ENCODE measurements around the gene ETS1. TPM values are rescaled to one million over a fixed set of nuclear protein-coding genes. Genes with fewer than 3 reads are reported as not detected.

The ETS1 gene
- total RNA-seq, 1 donor from 2014 or later, result 121 TPM

- Histone ChIP-seq H3K4me3 (no peak overlapping the region), H3K4me1 (peaks cover 76% of the 10 kb centered on the region), H3K27ac (peak overlapping the region; percentile 63), H3K36me3 (peaks cover 27% of the 10 kb centered on the region), H3K27me3 (no peaks in the 10 kb centered on the region), H3K9me3 (no peaks in the 10 kb centered on the region)
- no peak for DNase-seq
- ATAC-seq, result no peak
- intact Hi-C loops (cut with DNase I), result no loop called here
- no peak for TF ChIP-seq CTCF (IDR thresholded peaks at IDR 0.05)
Measured at GRCh38 chr11:128467041-128467440, 120.3 kb downstream of the ETS1 start.

- Histone ChIP-seq H3K36me3 (peaks cover 36% of the 10 kb centered on the region), H3K4me3 (no peak overlapping the region), H3K9me3 (no peaks in the 10 kb centered on the region), H3K27ac (peak overlapping the region; percentile 44), H3K27me3 (no peaks in the 10 kb centered on the region), H3K4me1 (peaks cover 67% of the 10 kb centered on the region)
- intact Hi-C loops (cut with DNase I), result no loop called here
- ATAC-seq, result no peak
- no peak for DNase-seq
- no peak for TF ChIP-seq CTCF (IDR thresholded peaks at IDR 0.05)
Measured at GRCh38 chr11:128465946-128466705, 121.2 kb downstream of the ETS1 start.

- intact Hi-C loops (cut with DNase I), result no loop called here
- DNase-seq, result no peak
- peak overlapping the region; percentile 44 for H3K27ac ChIP-seq
- H3K4me1 ChIP-seq, result peaks cover 62% of the 10 kb centered on the region
- H3K4me3 ChIP-seq, result no peak overlapping the region
- no peaks in the 10 kb centered on the region for H3K9me3 ChIP-seq
- TF ChIP-seq CTCF (IDR thresholded peaks at IDR 0.05), result no peak
- no peak for ATAC-seq
- H3K36me3 ChIP-seq, result peaks cover 42% of the 10 kb centered on the region
- no peaks in the 10 kb centered on the region for H3K27me3 ChIP-seq
Measured at GRCh38 chr11:128465531-128465930, 121.8 kb downstream of the ETS1 start.

GRCh38 chr11:128464878-128465450 lies 122.4 kb downstream of the ETS1 start:
- no peak for ATAC-seq
- peaks cover 60% of the 10 kb centered on the region for H3K4me1 ChIP-seq
- H3K9me3 ChIP-seq, result no peaks in the 10 kb centered on the region
- intact Hi-C loops (cut with DNase I), result no loop called here
- peak overlapping the region; percentile 44 for H3K27ac ChIP-seq
- no peak for DNase-seq
- H3K27me3 ChIP-seq, result no peaks in the 10 kb centered on the region
- H3K36me3 ChIP-seq, result peaks cover 44% of the 10 kb centered on the region
- H3K4me3 ChIP-seq, result no peak overlapping the region
- TF ChIP-seq CTCF (IDR thresholded peaks at IDR 0.05), result no peak

GRCh38 chr11:128463979-128464378 lies 123.4 kb downstream of the ETS1 start:
- H3K4me3 ChIP-seq, result no peak overlapping the region
- peak overlapping the region; percentile 31 for H3K27ac ChIP-seq
- no peak for ATAC-seq
- H3K9me3 ChIP-seq, result no peaks in the 10 kb centered on the region
- no peak for DNase-seq
- peaks cover 40% of the 10 kb centered on the region for H3K36me3 ChIP-seq
- no peak for TF ChIP-seq CTCF (IDR thresholded peaks at IDR 0.05)
- H3K4me1 ChIP-seq, result peaks cover 50% of the 10 kb centered on the region
- H3K27me3 ChIP-seq, result no peaks in the 10 kb centered on the region
- intact Hi-C loops (cut with DNase I), result no loop called here

All from upper lobe of right lung (tissue), 1 donor.